Right atrium auricular region (tissue), 2 donors: ENCODE results near the gene CBFA2T3. TPM values are rescaled to one million over a fixed set of nuclear protein-coding genes. Genes with fewer than 3 reads are reported as not detected.

ENCODE experiments used
- DNase-seq: peaks from one replicate; pipeline ENCODE4 v3.0.0-alpha.2; 2019; ENCODE audit warnings: low spot score
- H3K27ac ChIP-seq, 2 donors: fragments of 200-600 bp; sonication (generic); 1 replicate in 1 of 2; 2 replicates in 1 of 2; pipeline ENCODE4 v1.5.1; 2016 to 2019
- H3K27me3 ChIP-seq, 2 donors: fragments of 200-600 bp; sonication (generic); one replicate each; pipeline versions ENCODE4 v1.5.1 to v1.6.0; 2017 to 2019
- H3K36me3 ChIP-seq: fragments of 200-600 bp; sonication (generic); one replicate; pipeline ENCODE4 v1.5.1; 2016
- H3K4me1 ChIP-seq, 2 donors: fragments of 200-600 bp; sonication (generic); one replicate each; pipeline versions ENCODE4 v1.5.1 to v1.6.0; 2017 to 2019
- H3K4me3 ChIP-seq, 2 donors: fragments of 200-600 bp; sonication (generic); 1 replicate in 1 of 2; 2 replicates in 1 of 2; pipeline ENCODE4 v1.5.1; 2017 to 2019; ENCODE audit warnings: mild to moderate bottlenecking in 1 of 2, moderate library complexity in 1 of 2
- H3K9me3 ChIP-seq, 2 donors: fragments of 200-600 bp; sonication (generic); one replicate each; pipeline ENCODE4 v1.5.1; 2019
- total RNA-seq, 2 donors: library from RNA; depleted of rRNA; stranded (reverse); fragments of >200 nt; gene quantifications; one replicate each; pipeline ENCODE4 v1.1.0, GENCODE V29; 2016
- TF ChIP-seq, protein P1 (sequence below), 2 donors: fragments of 200-600 bp; sonication (generic); IDR thresholded peaks; one replicate each; pipeline ENCODE4 v1.5.1; 2019; ENCODE audit warnings: antibody characterized with exemption in 2 of 2

CBFA2T3 gene
- total RNA-seq, 2 donors from 2014 or later: 1.1 to 2.6 TPM

- Histone ChIP-seq H3K36me3 (peaks cover 6% of the 10 kb centered on the region), H3K4me3 (no peak overlapping the region), H3K27me3 (no peaks in the 10 kb centered on the region), H3K27ac (no peak overlapping the region), H3K4me1 (peaks cover 0 to 36% of the 10 kb centered on the region in 2 donors), H3K9me3 (no peaks in the 10 kb centered on the region)
- TF ChIP-seq, protein P1, sequence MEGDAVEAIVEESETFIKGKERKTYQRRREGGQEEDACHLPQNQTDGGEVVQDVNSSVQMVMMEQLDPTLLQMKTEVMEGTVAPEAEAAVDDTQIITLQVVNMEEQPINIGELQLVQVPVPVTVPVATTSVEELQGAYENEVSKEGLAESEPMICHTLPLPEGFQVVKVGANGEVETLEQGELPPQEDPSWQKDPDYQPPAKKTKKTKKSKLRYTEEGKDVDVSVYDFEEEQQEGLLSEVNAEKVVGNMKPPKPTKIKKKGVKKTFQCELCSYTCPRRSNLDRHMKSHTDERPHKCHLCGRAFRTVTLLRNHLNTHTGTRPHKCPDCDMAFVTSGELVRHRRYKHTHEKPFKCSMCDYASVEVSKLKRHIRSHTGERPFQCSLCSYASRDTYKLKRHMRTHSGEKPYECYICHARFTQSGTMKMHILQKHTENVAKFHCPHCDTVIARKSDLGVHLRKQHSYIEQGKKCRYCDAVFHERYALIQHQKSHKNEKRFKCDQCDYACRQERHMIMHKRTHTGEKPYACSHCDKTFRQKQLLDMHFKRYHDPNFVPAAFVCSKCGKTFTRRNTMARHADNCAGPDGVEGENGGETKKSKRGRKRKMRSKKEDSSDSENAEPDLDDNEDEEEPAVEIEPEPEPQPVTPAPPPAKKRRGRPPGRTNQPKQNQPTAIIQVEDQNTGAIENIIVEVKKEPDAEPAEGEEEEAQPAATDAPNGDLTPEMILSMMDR (IDR thresholded peaks at IDR 0.05): no peak
- DNase-seq: no peak
Observed at GRCh38 chr16:88884569-88885271, 92.3 kb downstream of the CBFA2T3 start.

DNA sequence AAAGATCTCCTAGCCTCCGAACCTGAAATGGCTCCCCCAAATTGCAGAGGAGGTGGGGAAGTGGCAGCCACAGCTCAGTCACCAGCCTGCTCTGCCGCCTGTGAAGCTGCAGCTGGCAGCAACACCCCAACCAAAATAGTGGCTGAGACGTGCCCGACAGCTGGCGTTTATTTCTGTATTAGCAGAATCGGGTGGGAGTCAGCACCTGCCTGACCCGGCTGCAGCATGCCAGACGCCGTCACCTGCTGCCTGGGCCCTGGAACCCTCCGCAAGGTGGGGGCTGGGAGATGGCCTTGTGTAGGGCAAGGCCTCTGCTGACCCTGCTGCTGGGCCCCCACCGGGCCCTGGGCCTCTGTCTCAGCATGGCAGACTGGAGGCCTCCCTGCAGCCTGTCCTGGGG is 93.1 kb downstream of the CBFA2T3 start:
- no peak for DNase-seq
- peaks cover 6% of the 10 kb centered on the region for H3K36me3 ChIP-seq
- no peaks in the 10 kb centered on the region for H3K9me3 ChIP-seq
- no peak overlapping the region for H3K27ac ChIP-seq
- no peaks in the 10 kb centered on the region for H3K27me3 ChIP-seq
- H3K4me1 ChIP-seq: peaks cover 0 to 36% of the 10 kb centered on the region in 2 donors
- no peak overlapping the region for H3K4me3 ChIP-seq
- TF ChIP-seq, protein P1 (IDR thresholded peaks at IDR 0.05): no peak

- TF ChIP-seq, protein P1 (IDR thresholded peaks at IDR 0.05): no peak
- no peaks in the 10 kb centered on the region for H3K27me3 ChIP-seq
- peaks cover 6% of the 10 kb centered on the region for H3K36me3 ChIP-seq
- no peak for DNase-seq
- no peak overlapping the region for H3K27ac ChIP-seq
- H3K4me3 ChIP-seq: no peak overlapping the region
- peaks cover 0 to 31% of the 10 kb centered on the region in 2 donors for H3K4me1 ChIP-seq
- no peaks in the 10 kb centered on the region for H3K9me3 ChIP-seq
Observed at GRCh38 chr16:88883117-88883895, 93.7 kb downstream of the CBFA2T3 start.

DNA sequence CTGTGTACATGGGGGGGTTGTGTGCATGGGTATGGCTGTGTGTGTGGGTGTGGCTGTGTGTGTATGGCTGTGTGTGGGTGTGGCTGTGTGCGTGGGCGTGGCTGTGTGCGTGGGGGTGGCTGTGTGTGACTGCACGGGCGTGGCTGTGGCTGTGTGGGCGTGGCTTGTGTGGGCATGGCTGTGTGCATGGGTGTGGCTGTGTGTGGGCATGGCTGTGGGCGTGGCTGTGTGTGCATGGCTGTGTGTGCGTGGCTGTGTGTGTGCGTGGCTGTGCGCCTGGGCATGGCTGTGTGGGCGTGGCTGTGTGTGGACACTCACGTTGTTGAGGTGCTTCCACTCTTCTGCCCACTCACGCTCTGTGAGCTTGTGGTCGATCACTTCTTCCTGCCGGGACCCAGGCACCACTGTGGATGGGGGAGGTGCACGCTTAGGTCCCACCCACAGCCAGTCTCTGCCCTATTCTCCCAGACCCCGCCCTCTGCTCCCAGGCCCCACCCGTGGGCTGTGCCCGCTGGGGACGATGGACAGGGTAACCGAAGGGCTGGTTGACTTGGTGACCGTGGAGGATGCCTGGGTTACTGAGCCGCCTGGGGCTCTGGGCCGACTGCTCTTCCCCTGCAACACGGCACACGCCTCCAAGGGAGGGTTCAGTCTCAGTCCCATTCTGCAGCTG is 94.5 kb downstream of the CBFA2T3 start:
- Histone ChIP-seq H3K27ac (no peak overlapping the region), H3K4me1 (peaks cover 0 to 24% of the 10 kb centered on the region in 2 donors), H3K27me3 (no peaks in the 10 kb centered on the region)

DNA sequence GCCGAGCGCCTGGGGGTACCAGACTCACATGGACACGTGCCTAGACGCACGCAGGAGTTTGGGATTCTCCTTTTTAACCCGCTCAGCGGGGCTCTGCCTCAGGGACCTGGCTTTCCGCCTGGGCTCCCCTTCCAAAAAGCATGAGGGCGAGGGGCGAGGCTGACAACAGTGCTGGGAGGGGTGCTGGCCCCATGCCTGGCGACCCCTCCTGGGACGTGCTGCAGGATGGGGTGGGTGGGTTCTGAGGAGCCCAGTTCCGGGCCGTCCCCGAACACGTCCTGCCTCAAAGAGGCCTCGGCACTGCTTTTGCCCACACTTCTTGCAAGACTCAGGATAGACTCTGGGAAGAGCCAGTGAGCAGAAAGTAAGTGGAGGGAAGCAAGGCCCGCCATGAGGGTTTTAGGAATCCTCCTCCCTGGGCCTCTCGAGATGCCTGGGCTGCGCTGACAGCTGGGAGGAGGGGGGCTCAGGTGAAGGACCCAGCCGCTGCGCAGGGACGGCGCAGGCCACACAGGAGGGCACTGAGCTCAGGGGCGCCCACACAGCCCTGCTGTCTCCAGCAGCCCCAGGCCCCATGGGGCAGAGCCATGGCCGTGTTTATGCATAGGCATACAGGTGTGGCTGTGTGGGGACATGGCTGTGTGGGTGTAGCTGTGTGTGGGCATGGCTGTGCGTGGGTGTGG is 95.2 kb downstream of the CBFA2T3 start:
- peaks cover 0 to 17% of the 10 kb centered on the region in 2 donors for H3K4me1 ChIP-seq
- H3K4me3 ChIP-seq: no peak overlapping the region
- no peak overlapping the region for H3K27ac ChIP-seq
- H3K27me3 ChIP-seq: no peaks in the 10 kb centered on the region
- TF ChIP-seq, protein P1 (IDR thresholded peaks at IDR 0.05): no peak
- H3K36me3 ChIP-seq: peaks cover 6% of the 10 kb centered on the region
- no peak for DNase-seq
- no peaks in the 10 kb centered on the region for H3K9me3 ChIP-seq

More for the DNA sequence above, 94.5 kb downstream of the CBFA2T3 start:
- H3K36me3 ChIP-seq: peaks cover 6% of the 10 kb centered on the region
- TF ChIP-seq, protein P1 (IDR thresholded peaks at IDR 0.05): no peak
- DNase-seq: no peak
- H3K4me3 ChIP-seq: no peak overlapping the region
- H3K9me3 ChIP-seq: no peaks in the 10 kb centered on the region
